A172 (cell line): Measurements from ENCODE around the gene GALM. TPM values are rescaled to one million over a fixed set of nuclear protein-coding genes. Genes with fewer than 3 reads are reported as not detected.
"Not testable (repeated sequence)": the region's sequence is repeated elsewhere in the genome, so short reads cannot be mapped to it uniquely, and the experiment has no call there.

Experiments used
- DNase-seq: peaks from one replicate; pipeline ENCODE4 v3.0.0-alpha.2; 2015; ENCODE audit warnings: low spot score
- total RNA-seq: library from RNA; depleted of rRNA; stranded (reverse); fragments of >200 nt; shearing (Covaris generic); gene quantifications from 2 replicates; pipeline ENCODE4 v1.2.3, GENCODE V29; 2014

Gene GALM
- total RNA-seq, 1 experiment from 2014 or later: 21.8 TPM

DNA sequence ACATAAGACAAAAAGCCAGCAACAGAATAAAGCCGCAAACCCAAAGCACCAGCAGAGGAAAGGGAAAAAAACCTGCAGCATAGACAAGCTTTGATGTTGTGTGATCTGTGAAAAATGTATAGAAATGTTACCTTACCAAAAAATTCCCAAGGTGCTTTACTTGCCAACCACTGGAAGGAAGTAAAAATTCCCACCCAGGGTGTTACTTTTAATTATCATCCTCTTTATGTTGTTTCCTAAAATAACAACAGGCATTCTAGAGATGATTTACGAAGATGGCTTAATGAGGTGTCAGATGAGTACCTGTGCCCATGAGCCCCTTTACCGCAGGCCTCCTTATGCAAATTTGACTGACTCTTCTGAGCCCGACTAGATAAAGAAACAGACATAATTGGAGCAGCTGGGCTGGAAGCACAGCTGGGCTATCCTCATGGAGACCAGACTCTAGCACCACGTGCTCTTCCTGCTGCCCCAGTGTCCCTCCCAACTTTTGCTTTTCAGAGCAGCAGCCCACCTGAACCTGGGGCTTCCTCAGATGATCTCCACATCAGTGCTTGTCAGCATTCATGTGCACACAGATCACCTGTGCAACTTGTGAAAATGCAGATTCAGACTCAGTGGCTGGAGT lies 43.8 kb downstream of the GALM start:
- no peak for DNase-seq

- DNase-seq: no peak
Observed at GRCh38 chr2:38711558-38711957, 45.6 kb downstream of the GALM start.

DNA sequence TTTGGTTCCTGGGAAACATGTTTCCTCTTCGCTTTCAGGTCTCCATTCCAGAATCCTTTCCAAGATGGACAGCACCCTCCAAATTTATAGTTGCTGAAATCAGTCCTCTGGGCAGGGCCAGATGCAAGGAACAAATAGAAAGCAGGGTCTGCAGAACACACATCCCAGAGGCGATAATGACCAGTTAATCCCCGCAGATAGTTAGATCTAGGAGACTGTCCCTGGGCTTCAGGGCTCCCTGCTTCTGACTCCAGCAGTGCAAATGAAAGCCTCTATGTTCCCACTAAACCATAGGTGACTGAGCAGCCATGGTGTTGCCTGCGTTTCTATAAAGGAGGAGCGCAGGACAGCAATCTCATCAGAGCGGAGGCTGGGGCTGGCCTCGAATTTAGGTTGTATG lies 46.5 kb downstream of the GALM start:
- no peak for DNase-seq

DNA sequence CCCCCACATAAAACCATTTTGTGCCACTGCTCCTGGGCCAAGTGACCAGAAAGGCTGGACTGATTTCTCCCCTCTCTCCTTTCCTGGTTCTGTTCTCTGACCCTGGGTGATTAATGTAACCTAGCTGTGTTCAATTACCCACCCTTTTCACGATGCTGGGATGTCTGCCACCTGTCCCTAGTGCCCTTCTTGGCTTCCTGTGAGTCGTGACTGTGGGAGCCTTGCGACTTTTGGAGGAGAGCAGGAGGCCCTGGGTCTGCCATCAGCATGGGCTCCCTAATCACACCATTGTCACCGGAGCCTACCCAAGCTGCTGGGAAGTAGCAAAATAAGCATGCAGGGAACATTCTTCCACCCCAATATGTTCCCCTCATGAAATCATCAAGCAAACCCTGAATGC lies 47.0 kb downstream of the GALM start:
- no peak for DNase-seq

GRCh38 chr2:38713338-38713737 lies 47.4 kb downstream of the GALM start:
- DNase-seq: no peak

GRCh38 chr2:38714941-38715340 lies 49.0 kb downstream of the GALM start:
- not testable (repeated sequence) for DNase-seq

DNA sequence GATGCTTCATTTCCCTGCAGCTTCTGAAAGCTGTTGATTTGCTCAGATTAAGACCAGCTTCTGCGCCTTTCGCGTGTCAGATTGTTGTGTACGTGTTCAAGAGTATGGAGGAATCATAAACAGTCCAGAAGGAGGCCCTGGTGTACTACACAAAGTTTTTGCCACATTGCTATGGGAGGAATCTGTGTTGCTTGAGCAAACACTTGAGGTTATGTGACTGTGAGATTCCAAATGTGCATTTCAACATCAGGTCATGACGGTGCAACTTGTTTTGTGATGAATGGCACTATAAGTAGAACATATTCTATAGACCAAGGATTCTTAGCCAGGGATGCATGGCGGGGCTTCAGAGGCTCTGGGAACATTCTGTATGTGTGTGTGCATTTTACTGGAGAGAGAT lies 50.3 kb downstream of the GALM start:
- DNase-seq: no peak

- no peak for DNase-seq
Observed at GRCh38 chr2:38718601-38719000, 52.7 kb downstream of the GALM start.

GRCh38 chr2:38719706-38720105 lies 53.8 kb downstream of the GALM start:
- no peak for DNase-seq

DNA sequence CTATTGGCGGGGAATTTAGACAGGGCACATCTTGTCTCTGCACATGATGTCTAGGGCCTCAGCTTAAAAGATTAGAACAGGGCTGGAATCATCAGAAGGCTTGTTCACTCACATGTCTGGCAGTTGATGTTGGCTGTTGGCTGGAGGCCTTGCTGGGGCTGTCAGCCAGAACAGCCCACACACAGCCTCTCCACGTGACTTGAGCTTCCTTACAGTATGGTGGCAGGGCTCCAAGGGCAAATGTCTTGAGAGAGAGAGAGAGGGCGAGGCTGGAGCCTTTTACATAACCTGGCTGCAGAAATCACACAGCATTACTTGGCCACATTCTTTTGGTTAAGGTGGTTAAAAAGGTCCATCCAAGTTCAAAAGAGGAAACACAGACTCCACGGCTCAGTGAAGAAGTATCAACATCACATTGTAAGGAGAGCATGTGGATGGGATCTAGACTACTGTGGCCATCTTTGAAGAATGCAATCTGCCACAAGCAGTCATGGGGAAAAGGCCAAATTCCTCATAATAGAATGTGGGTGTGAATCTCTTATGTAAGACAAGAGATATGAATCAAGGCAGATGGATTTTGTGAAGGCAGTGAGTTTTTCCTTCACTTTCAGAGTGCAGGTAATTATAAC lies 54.8 kb downstream of the GALM start:
- peak; percentile 94 for DNase-seq

DNA sequence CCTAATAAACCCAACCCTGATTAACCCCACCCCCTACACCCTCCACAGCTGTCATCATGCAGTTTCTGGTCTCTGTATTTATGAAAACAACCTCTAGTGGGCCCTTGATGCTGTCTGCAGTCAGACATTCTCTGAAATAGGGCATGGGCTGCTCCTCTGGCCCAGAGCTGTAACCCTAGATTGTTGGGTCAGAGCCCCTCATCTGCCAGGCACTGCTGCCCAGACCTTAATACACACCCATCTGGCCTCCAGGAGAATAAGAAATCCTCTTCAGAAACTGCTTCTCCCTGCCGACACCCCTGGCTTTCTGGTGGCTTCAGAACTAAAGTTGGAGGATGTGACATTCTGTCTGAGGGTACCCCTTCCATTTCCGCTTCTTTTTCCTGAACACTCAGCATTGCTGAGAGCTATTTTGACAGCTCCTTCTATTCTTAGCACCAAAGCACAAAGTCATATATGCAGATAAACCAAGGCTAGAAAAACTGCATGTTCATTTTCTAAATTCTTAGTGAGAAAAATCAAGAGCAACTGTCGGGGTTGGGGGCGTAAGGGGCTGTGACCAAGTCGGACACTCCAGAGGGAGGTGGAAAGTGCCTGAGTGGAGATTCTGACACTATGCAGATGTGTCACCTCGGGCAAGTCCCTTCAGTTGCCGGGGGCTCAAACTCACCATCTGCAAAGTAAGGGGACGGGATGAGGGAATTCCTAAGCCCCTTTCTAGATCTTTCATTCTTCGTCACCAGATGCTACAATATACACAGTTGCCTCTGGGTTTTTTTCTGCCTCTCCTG lies 56.6 kb downstream of the GALM start:
- DNase-seq: no peak

DNA sequence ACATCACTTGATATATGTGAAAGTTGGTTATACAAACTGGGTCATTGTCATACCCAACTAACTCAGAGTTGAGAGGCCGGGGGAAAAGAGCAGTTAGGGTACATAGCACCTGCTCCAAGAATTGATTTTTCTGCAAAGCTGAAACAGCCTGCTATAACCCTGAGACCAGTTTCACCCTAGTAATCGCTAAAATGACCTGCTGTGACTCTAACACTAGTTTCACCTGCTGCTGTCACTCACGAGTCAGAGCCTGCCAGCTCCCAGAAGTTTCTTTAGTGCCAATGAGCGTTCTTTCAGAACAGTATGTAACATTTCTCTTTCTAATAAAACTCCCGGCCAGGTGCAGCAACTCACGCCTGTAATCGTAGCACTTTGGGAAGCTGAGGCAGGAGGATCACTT lies 57.3 kb downstream of the GALM start:
- DNase-seq: no peak

- DNase-seq: no peak
Observed at GRCh38 chr2:38727661-38728060, 61.7 kb downstream of the GALM start.

- no peak for DNase-seq
Observed at GRCh38 chr2:38728694-38729093, 62.8 kb downstream of the GALM start.

- no peak for DNase-seq
Observed at GRCh38 chr2:38731090-38731489, 65.2 kb downstream of the GALM start.

- DNase-seq: no peak
Observed at GRCh38 chr2:38731684-38732221, 65.8 kb downstream of the GALM start.

GRCh38 chr2:38733300-38733971 lies 67.5 kb downstream of the GALM start:
- DNase-seq: no peak

GRCh38 chr2:38734299-38735058 lies 68.6 kb downstream of the GALM start:
- DNase-seq: no peak

DNA sequence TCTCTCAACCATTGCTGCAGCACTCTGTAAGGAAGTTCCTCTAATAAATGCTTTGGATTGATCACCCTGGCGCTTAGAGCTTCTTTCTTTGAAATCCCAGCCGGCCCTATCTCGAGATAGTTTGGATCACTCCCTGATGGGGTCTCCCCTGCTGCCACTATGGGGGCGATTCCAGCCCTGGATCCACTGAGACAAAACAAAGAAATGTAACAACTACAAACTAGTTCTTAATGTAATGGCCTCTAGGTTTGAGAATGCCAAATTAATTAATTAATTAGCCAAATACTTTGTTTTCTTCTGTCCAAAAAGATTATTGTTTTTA lies 70.0 kb downstream of the GALM start:
- DNase-seq: no peak

DNA sequence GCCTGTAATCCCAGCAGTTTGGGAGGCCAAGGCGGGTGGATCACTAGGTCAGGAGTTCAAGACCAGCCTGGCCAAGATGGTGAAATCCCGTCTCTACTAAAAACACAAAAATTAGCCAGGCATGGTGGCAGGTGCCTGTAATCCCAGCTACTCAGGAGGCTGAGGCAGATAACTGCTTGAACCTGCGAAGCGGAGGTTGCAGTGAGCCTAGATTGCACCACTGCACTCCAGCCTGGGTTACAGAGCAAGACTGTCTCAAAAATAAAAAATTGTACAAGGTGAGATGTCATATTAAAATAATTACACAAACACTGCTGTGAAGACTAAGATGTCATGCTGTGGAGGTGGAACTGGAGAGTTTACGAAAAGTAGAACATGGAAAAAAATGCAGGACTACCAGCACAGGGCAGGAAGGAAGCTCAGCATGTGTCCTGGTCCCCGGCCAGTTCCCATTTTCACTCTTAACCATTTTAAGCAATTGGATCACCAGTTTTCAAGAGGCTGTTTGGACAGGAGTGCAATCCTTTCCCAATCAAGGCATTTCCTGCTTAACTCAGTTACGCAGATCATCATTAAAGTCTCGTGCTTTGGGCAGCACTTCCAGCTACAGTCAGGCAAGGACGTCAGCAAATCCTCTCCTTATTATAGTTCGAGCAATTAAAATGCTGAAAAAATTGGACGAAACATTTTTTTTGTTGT lies 71.2 kb downstream of the GALM start:
- DNase-seq: peak; percentile 85

DNA sequence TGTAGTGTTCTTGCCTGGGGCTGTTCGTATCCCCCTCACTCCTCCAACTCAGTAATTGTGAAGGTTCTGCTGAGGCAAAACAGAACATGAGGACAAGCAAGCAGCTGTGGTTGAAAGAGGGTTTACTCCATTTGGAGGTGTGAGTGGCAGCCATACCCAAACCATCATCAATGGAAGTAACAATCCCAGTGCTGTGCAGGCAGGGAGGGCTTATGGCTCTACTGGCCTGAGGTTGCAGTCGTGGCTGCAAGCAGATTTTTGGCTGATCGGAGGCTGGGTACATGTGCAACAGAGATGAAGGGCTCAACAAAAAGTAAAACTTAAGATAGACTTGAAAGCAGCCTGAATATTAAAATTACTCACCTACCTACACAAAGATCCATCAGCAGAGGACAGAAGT lies 72.0 kb downstream of the GALM start:
- DNase-seq: no peak
